GM19328 (cell line): ENCODE data around the gene HOXA13.

ENCODE experiments used
- ATAC-seq: cut with Tn5 transposase; IDR thresholded peaks from one replicate; pipeline ENCODE4 v1.9.1; 2021; ENCODE audit warnings: mild to moderate bottlenecking, moderate library complexity; ENCODE audit not compliant: unreplicated experiment

Gene HOXA13

DNA sequence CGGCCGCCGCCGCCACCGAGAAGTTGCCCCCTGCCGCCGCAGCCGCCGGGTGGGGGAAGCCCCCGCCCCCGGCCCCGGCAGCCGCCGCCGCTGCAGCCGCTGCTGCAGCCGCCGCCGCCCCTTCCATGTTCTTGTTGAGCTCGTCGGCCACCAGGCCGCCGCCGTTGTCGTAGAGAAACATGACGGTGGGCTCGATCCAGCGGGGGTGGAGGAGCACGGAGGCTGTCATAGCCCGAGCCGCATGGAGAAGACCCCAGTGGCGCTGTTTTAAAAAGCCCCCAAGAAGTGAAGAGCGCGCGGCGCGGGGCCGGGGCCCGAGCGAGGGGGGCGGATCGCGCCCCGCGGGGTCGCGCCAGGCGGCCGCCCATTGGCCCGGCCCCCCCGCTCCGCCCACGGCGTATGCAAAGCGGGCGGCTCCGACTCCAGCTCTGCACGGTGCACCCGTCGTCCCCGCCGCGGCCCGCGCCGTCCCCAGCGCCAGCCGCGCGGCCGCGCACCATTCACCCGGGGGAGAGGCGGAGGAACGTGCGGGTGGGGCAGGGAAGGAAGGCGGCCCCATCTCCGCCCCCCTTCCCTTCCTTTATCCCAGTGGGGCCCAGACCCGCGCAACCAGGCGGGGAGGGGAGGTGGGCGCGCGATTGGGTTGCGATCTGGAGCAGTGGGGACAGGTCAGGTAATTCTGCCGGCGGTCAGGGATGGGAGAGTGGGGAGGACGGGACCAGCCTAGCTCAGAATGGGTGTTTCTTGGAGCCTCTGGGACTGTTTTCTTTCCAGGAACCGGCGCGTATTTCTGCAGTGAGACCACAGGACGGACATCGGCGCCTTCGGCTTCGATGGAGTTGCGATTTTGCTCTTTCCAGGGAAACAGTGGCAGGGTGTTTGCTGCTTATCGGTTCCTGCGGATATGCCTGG lies at the start of gene HOXA13:
Gene HOXA13 (minus strand): TSS at position 243 of the 912 bp plus-strand sequence. CDS start 14 bp downstream, at position 229.
- ATAC-seq = no peak

DNA sequence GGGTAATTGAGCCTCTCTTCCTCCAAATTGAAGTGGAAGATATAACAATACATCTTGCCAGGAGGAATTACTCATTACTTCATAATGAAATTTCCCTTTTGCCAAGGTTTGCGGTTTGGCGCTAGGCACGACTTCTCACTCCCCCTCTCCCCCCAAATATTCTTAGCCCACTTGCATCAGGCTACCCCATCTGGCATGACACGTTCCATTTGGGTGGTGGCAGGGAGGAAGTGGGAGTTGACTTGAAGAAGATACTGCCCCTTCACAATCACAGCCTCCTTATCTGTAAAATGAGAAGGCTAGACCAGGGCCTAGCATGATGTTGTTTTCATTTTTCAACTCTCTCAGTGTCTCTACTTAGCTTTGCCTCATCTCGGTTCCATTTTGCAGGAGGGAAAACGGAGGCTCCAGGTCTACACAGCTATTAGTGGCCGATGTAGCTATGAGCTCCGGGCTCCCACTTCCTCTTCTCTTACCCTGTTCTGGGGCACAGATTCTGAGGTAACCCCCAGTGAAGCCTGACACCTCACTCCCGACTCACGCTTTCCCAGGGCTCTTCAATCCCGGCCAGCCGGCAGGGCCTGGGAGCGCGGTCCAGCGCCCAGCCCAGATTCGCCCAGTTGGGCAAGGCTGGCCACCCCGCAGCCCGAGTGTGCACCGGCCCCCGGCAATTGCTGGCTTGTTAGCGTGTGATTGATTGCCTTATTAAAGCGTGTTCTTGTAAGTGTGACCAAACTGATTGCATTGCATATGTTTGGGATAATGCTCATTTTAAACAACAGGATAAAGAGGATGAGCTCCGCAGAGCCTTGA lies 49.2 kb upstream of the HOXA13 start:
- ATAC-seq = no peak

DNA sequence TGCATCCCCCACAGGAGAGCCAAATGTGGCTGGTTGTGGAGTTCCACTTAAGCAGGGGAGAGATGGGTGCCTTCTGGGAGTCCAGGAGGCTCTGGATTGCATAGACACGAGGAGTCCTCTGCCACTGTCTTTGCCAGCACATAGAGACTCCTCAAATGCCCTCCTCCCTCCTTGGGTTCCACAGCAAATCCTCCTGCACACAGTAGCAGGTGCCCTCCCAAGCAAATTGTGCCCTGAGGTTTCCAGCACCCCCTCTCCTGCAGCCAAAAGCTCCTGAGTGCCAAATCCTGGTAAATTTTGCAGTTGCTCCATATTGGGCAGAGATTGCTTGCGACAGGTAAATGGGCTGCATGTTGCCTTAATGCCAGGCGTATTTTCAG lies 48.5 kb upstream of the HOXA13 start:
- ATAC-seq = no peak

- ATAC-seq = no peak
Measured at GRCh38 chr7:27247452-27248426, 47.8 kb upstream of the HOXA13 start.

DNA sequence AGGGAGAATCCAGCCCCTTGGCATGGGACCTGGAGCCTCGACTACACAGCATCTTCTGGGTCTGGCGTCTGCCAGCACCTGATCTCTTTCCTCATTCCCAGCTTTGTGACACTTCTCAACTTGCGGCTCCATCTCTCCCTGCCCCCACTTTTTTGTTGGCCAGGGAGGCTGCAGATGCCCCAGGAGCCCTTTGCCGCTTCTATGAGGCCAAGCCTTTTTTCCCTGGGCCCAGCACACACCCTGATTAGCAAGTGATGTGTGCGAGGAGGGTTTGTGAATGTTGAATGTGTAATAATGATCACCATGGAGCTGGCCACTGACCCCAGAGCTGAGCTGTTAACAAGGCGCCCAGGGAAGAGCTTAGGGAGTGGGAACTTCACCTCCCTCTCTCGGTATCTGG lies 47.1 kb upstream of the HOXA13 start:
- ATAC-seq = no peak

DNA sequence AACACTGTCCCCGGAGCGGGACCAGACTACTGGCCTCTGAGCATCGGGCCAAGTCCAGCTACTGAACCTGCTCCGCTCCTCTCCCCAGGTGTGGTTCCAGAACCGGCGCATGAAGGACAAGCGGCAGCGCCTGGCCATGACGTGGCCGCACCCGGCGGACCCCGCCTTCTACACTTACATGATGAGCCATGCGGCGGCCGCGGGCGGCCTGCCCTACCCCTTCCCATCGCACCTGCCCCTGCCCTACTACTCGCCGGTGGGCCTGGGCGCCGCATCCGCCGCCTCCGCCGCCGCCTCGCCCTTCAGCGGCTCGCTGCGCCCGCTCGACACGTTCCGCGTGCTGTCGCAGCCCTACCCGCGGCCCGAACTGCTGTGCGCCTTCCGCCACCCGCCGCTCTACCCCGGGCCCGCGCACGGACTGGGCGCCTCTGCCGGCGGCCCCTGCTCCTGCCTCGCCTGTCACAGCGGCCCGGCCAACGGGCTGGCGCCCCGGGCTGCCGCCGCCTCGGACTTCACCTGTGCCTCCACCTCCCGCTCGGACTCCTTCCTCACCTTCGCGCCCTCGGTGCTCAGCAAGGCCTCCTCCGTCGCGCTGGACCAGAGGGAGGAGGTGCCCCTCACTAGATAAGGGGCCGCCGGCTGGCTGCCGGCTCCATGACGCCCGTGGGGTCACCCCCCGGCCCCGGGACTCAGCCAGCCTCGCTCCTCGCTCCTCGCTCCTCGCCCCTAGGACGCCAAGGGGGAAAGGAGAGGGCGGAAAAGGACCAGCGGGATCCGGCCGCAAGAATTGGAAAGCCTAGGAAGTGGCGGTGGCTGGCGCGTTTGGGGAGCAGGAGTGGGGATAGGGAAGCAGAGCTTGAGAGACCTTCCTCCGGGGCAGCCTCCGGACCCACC lies 46.2 kb upstream of the HOXA13 start:
- ATAC-seq = no peak

DNA sequence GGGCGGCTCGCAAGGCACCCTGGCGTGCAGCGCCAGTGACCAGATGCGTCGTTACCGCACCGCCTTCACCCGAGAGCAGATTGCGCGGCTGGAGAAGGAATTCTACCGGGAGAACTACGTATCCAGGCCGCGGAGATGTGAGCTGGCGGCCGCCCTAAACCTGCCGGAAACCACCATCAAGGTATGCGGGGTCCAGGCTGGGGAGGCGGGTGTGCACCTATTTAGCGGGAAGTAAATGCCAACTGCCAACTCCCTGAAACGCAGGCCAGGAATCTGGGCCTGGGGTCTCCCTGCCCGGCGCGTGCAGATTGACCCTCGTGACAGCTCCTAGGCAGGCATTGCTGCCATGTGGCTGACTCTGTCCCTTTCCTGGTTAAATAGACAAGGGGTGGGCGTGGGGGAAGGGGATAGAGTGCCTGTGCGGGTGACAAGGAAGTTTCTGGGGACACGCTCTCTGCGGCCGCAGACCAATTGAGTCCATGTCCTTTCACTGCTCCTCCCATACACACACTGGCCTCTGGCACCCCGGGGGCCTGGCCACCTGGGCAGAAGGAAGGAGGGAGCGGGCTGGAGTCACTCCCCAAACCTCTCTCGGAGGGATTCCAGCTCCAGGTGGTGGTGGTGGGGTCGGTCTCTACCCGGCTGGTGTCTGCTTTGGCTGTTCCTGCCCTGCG lies 45.4 kb upstream of the HOXA13 start:
- ATAC-seq = no peak

DNA sequence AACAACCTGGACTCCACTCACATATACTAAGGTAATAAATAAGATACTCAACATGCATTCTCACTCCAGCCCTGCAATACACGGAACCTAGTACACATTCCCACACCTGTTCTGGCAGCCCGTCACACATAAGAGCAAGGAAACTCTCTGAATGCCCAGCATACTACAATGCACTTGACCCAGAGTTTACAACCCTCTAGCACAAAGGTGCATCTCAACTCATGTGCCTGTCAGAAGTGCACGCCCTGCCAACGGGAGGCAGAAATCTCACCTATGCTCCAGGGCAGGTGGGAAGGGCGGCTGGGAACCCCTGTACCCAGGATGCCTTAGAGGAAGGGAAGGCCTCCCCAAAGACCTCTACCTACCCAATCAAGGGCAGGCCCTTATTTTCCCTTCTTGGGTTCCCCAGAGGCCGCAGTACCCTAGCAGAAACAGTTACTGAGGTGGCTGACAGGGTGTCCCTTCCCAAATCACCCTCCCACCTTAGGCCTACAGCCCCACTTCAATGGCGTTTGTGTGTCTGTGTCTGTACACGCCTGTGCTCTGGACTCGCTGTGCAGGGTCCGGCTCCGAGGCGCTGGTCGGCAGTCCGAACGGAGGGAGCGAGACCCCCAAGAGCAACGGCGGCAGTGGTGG lies 44.7 kb upstream of the HOXA13 start:
- no peak for ATAC-seq

DNA sequence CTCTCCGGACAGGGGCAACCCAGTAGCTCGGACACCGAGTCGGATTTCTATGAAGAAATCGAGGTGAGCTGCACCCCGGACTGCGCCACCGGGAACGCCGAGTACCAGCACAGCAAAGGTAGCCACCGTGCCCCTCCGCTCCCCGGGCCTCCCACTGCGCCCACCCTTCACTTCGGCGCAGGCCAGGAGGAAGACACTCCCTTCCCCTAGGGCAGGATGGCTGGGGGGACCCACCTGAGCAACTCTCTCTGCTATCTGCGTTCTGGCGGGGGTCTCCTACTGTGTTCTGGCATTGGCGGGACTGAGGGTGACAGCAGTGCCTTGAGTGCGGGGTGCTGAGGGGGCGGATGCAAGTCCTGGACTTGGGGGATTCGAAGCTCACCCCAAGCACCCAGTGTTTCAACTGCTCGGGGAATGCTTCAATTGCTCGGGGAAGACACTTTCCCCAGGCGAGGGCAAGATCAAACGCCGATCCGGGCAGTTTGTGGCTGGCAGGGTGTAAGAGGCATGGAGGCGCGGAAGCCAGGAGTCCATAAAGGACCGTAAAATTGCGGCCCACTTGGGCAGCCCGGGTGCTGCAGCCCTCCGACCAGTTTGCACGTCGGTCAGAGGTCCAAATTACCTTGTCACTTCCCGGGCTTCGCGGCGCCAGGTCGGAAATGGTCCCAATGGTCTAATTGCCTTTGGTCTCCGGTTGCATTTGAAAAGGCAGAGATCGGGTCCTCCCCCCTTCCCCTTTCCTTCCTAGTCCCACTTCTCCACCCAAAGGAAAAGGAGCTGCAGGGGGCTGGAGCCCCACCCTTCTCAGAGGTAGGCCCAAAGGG lies 43.7 kb upstream of the HOXA13 start:
- no peak for ATAC-seq

- ATAC-seq = no peak
Measured at GRCh38 chr7:27242555-27243339, 42.9 kb upstream of the HOXA13 start, which contains the start of gene EVX1. TSS of gene EVX1 (plus strand) at chr7:27242802. CDS start at chr7:27243031, 229 bp downstream.

DNA sequence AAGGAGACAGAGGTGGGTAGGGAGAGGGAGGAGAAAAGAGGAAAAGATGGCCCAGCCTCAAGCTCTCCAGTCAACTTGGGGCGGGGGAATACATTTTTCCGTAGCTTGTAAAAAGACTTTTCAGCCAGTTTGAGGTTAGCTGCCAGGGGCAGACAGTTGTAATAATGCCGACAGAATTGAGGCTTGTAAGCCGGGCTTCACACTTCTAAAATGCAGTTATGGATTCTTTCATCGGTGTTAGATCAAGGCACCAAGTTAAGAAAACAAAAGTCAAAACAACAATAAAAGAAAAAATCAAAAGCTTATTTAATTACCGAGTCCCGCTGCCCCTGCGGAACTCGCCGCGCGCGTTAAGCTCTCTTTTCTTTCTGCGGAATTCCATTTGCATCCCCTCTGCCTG lies 42.3 kb upstream of the HOXA13 start:
- no peak for ATAC-seq

GRCh38 chr7:27241189-27242056 lies 41.5 kb upstream of the HOXA13 start:
- ATAC-seq = no peak

- no peak for ATAC-seq
Measured at GRCh38 chr7:27240015-27240731, 40.3 kb upstream of the HOXA13 start.

- no peak for ATAC-seq
Measured at GRCh38 chr7:27239387-27240014, 39.6 kb upstream of the HOXA13 start.

DNA sequence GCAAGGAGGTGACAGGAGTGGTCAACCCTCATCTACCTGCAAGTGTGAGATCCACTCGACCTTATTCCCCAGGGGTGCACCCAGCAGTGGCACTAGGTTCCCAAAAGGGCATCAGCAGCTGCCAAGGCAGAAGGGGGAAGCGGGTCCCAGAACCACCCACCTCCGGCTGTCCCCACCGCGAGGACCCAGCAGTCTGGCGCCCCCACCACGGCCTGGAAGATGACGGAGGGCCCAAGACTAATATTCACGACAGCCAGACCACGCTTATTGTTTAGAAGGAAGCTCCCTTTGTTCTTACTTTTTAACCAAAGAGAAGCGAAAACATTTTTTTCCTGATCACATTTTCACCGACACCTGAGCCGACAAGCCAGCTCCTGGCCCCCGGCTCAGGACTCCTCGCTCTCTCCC lies 39.1 kb upstream of the HOXA13 start:
- no peak for ATAC-seq
